A673 (cell line): ENCODE data around the gene KRTAP9-1. TPM values are rescaled to one million over a fixed set of nuclear protein-coding genes. Genes with fewer than 3 reads are reported as not detected.
A peak's percentile ranks its signal among the peaks of the same experiment; 100 is the strongest.

Source experiments
- BruUV-seq: library from RNA; stranded (reverse); fragments of 400-500 nt; replicated peaks from 2 replicates; lab custom pipeline; 2021; lab: Mats Ljungman, UMichigan
- CTCF ChIA-PET: fragments of 300-600 bp; sonication (Branson Sonifier 250); formaldehyde crosslinking; loops from one replicate; lab custom pipeline; 2022; ENCODE audit warnings: antibody characterized with exemption; lab: Charles Lee
- POLR2A ChIA-PET: fragments of 300-600 bp; sonication (Branson Sonifier 250); formaldehyde crosslinking; loops from one replicate; lab custom pipeline; 2022; ENCODE audit warnings: antibody characterized with exemption; ENCODE audit not compliant: low non-redundant PET; lab: Charles Lee
- DNase-seq: peaks from one replicate; pipeline ENCODE4 v3.0.0-alpha.2; 2015; ENCODE audit warnings: low spot score
- H3K27ac ChIP-seq: fragments of 200-600 bp; sonication (generic); 2 replicates; pipeline ENCODE4 v1.5.1; 2016; ENCODE audit warnings: mixed run types, low read depth, mild to moderate bottlenecking, mixed read lengths, antibody characterized with exemption, low read length; ENCODE audit not compliant: poor library complexity, severe bottlenecking
- H3K27me3 ChIP-seq: fragments of 200-600 bp; sonication (generic); replicated peaks from 2 replicates; pipeline ENCODE4 v1.6.1; 2017; ENCODE audit warnings: mixed run types, low read depth, mild to moderate bottlenecking, mixed read lengths, antibody characterized with exemption, low read length; ENCODE audit not compliant: insufficient read depth, poor library complexity
- H3K36me3 ChIP-seq: fragments of 200-600 bp; sonication (generic); 2 replicates; pipeline ENCODE4 v1.6.1; 2016; ENCODE audit warnings: mixed run types, mild to moderate bottlenecking, mixed read lengths, antibody characterized with exemption, low read length; ENCODE audit not compliant: insufficient read depth, poor library complexity, severe bottlenecking
- H3K4me1 ChIP-seq: fragments of 200-600 bp; sonication (generic); 2 replicates; pipeline ENCODE4 v1.6.1; 2017; ENCODE audit warnings: mixed run types, mild to moderate bottlenecking, mixed read lengths, antibody characterized with exemption, low read length; ENCODE audit not compliant: insufficient read depth, poor library complexity, severe bottlenecking
- H3K4me3 ChIP-seq: fragments of 200-600 bp; sonication (generic); 2 replicates; pipeline ENCODE4 v1.5.1; 2016; ENCODE audit warnings: low read depth, mixed run types, mild to moderate bottlenecking, mixed read lengths, low read length; ENCODE audit not compliant: poor library complexity, severe bottlenecking
- H3K9me3 ChIP-seq: fragments of 200-600 bp; sonication (generic); 2 replicates; pipeline ENCODE4 v1.6.1; 2016; ENCODE audit warnings: mixed run types, low read depth, mild to moderate bottlenecking, mixed read lengths, antibody characterized with exemption, low read length; ENCODE audit not compliant: poor library complexity, severe bottlenecking
- EZH2 ChIP-seq: fragments of 200-600 bp; sonication (generic); IDR thresholded peaks from 2 replicates; pipeline ENCODE4 v1.6.1; 2017; ENCODE audit warnings: borderline replicate concordance, low read depth, mild to moderate bottlenecking, mixed read lengths, antibody characterized with exemption, low read length; ENCODE audit not compliant: poor library complexity, severe bottlenecking
- intact Hi-C: fragments of 100-400 bp; cut with micrococcal nuclease; formaldehyde crosslinking; loops from one replicate; pipeline ENCODE4 v1.10.0; 2022; ENCODE audit not compliant: unreplicated experiment
- total RNA-seq: library from RNA; stranded (reverse); gene quantifications from 2 replicates; pipeline ENCODE4 v1.2.3, GENCODE V29; 2021
- TF ChIP-seq, protein P1 (sequence below): fragments of 300-800, 200-600 bp; sonication (generic); conservative IDR thresholded peaks from 2 replicates; pipeline ENCODE4 v1.5.1; 2017; ENCODE audit warnings: low read depth, mild to moderate bottlenecking, antibody characterized with exemption, low read length, moderate library complexity, mixed read lengths

Gene KRTAP9-1
- total RNA-seq, 1 experiment from 2014 or later: not detected

DNA sequence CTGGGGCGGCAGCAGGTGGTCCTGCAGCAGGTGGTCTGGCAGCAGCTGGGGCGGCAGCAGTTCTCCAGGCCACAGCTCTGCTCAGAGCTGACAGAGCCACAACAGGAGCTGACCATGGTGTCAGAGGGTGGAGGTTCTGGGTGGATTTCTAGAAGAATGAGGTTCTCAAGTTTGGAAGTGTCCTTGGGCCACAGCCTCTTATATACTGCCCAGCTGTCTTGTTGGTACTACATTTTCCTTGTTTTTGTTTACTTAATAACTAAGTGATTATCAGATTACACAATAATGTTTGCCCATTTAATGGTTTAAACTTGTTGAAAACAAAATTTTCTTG is 40.1 kb upstream of the KRTAP9-1 start, which contains the start of gene KRTAP4-5:
TSS of gene KRTAP4-5 (minus strand) at position 174 of the 334 bp plus-strand sequence. CDS start at position 116, 58 bp downstream.
- TF ChIP-seq, protein P1, sequence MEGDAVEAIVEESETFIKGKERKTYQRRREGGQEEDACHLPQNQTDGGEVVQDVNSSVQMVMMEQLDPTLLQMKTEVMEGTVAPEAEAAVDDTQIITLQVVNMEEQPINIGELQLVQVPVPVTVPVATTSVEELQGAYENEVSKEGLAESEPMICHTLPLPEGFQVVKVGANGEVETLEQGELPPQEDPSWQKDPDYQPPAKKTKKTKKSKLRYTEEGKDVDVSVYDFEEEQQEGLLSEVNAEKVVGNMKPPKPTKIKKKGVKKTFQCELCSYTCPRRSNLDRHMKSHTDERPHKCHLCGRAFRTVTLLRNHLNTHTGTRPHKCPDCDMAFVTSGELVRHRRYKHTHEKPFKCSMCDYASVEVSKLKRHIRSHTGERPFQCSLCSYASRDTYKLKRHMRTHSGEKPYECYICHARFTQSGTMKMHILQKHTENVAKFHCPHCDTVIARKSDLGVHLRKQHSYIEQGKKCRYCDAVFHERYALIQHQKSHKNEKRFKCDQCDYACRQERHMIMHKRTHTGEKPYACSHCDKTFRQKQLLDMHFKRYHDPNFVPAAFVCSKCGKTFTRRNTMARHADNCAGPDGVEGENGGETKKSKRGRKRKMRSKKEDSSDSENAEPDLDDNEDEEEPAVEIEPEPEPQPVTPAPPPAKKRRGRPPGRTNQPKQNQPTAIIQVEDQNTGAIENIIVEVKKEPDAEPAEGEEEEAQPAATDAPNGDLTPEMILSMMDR: no peak
- TF ChIP-seq EZH2: no peak
- no TSS peak for BruUV-seq
- intact Hi-C loops: loop anchor here (5.0 kb wide), 4 partner anchors 178 to 518 kb away; no protein-coding TSS in a partner anchor
- Histone ChIP-seq H3K27me3 (no peaks in the 10 kb centered on the region), H3K4me1 (peaks cover 43% of the 10 kb centered on the region), H3K4me3 (no peak within 1 kb of the TSS), H3K36me3 (no peaks in the 10 kb centered on the region), H3K27ac (peak within 1 kb of the TSS; percentile 96), H3K9me3 (no peaks in the 10 kb centered on the region)
- ChIA-PET POLR2A (no interaction called here), CTCF (no interaction called here)
- no peak for DNase-seq

DNA sequence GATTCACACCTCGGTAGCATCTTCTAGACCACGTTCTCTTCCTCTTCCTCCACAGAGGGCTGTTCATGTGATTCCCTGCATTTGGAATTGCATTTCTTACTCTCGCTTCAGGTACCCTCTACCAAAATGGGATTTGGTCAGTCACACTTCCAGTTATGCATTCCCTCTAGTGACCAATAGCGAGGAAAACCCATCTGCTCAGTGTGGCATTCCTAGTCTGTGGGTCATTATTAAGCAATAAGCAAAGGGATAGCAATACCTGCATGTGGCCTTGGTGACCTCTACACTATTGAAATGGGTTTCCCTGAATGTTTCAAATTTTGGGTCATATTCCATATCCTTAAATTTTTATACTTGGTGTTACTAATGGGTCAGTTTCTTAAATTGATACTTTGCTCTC is 39.7 kb upstream of the KRTAP9-1 start:
- DNase-seq: no peak
- Histone ChIP-seq H3K4me3 (no peak overlapping the region), H3K27ac (peak overlapping the region; percentile 96), H3K27me3 (no peaks in the 10 kb centered on the region), H3K4me1 (peaks cover 43% of the 10 kb centered on the region), H3K36me3 (no peaks in the 10 kb centered on the region), H3K9me3 (no peaks in the 10 kb centered on the region)
- POLR2A ChIA-PET: no interaction called here
- CTCF ChIA-PET: no interaction called here
- intact Hi-C loops: no loop called here
- TF ChIP-seq, protein P1: no peak
- TF ChIP-seq EZH2: no peak
- no TSS peak for BruUV-seq

DNA sequence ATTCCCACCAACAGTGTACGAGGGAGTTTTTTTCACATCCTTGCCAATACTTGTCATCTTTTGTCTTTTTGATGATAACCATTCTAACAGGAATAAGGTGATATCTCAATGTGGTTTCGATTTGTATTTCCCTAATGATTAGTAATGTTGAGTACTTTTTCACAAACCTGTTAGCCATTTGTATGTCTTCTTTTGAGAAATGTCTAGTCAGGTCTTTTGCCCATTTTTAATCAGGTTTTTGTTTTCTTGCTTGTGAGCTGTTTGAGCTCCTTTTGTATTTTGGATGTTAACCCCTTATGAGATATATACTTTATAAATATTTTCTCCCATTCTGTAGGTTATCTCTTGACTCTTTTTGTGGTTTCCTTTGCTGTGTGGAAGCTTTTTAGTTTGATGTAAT is 38.2 kb upstream of the KRTAP9-1 start:
- no peaks in the 10 kb centered on the region for H3K27me3 ChIP-seq
- BruUV-seq: no TSS peak
- DNase-seq: no peak
- intact Hi-C loops: no loop called here
- no peak overlapping the region for H3K27ac ChIP-seq
- no peak for TF ChIP-seq EZH2
- TF ChIP-seq, protein P1: no peak
- no peaks in the 10 kb centered on the region for H3K36me3 ChIP-seq
- ChIA-PET POLR2A (no interaction called here), CTCF (no interaction called here)
- no peaks in the 10 kb centered on the region for H3K9me3 ChIP-seq
- H3K4me3 ChIP-seq: no peak overlapping the region
- peaks cover 30% of the 10 kb centered on the region for H3K4me1 ChIP-seq
